PC-3 (cell line): ENCODE results near the gene SLC25A45.

Source experiments
- CTCF ChIP-seq: fragments of 300-600 bp; sonication (generic); conservative IDR thresholded peaks from 2 replicates; pipeline ENCODE4 v1.5.1; 2017; ENCODE audit warnings: antibody characterized with exemption, low read depth, mild to moderate bottlenecking, low read length
- EZH2 ChIP-seq: fragments of 300-600 bp; sonication (generic); IDR thresholded peaks from one replicate; pipeline ENCODE4 v1.6.1; 2017; ENCODE audit warnings: antibody characterized with exemption, mild to moderate bottlenecking, low read length; ENCODE audit not compliant: unreplicated experiment

GRCh38 chr11:65404210-65404609, 21.8 kb upstream of the SLC25A45 start:
- TF ChIP-seq EZH2, result no peak
- TF ChIP-seq CTCF, result no peak
